MCF 10A (cell line): Measurements from ENCODE around the gene PLCG2. TPM values are rescaled to one million over a fixed set of nuclear protein-coding genes. Genes with fewer than 3 reads are reported as not detected.

Source experiments
- BruUV-seq: library from RNA; stranded (reverse); fragments of 400-500 nt; replicated peaks from 2 replicates; lab custom pipeline; 2021; lab: Mats Ljungman, UMichigan
- CTCF ChIA-PET: fragments of 300-600 bp; sonication (Branson Sonifier 250); formaldehyde crosslinking; extraction: SDS; loops from one replicate; lab custom pipeline; 2021; ENCODE audit warnings: antibody characterized with exemption, inconsistent platforms; lab: Yijun Ruan, JAX
- POLR2A ChIA-PET: fragments of 300-600, 350-650 bp; sonication (Branson Sonifier 250); formaldehyde crosslinking; extraction: SDS; loops from one replicate; lab custom pipeline; 2020; ENCODE audit warnings: antibody characterized with exemption, inconsistent platforms; lab: Yijun Ruan, JAX
- DNase-seq: peaks from one replicate; pipeline ENCODE4 v3.0.0-alpha.2; 2018; ENCODE audit not compliant: unreplicated experiment
- H3K27ac Mint-ChIP-seq: one replicate; pipeline ENCODE4 v1.8.0; 2022; ENCODE audit warnings: mild to moderate bottlenecking, low read depth, mixed read lengths; ENCODE audit not compliant: unreplicated experiment
- H3K27me3 Mint-ChIP-seq: one replicate; pipeline ENCODE4 v1.8.0; 2022; ENCODE audit warnings: mixed read lengths; ENCODE audit not compliant: insufficient read depth, unreplicated experiment
- H3K36me3 Mint-ChIP-seq: one replicate; pipeline ENCODE4 v1.8.0; 2022; ENCODE audit warnings: mild to moderate bottlenecking, moderate library complexity, mixed read lengths; ENCODE audit not compliant: insufficient read depth, unreplicated experiment
- H3K4me1 Mint-ChIP-seq: one replicate; pipeline ENCODE4 v1.8.0; 2022; ENCODE audit warnings: mixed read lengths; ENCODE audit not compliant: insufficient read depth, unreplicated experiment
- H3K4me3 Mint-ChIP-seq: one replicate; pipeline ENCODE4 v1.8.0; 2022; ENCODE audit warnings: mild to moderate bottlenecking, moderate library complexity, mixed read lengths; ENCODE audit not compliant: unreplicated experiment
- H3K9me3 Mint-ChIP-seq: one replicate; pipeline ENCODE4 v1.8.0; 2022; ENCODE audit warnings: mixed read lengths; ENCODE audit not compliant: unreplicated experiment
- CTCF ChIP-seq: fragments of 200-600 bp; IDR thresholded peaks from one replicate; pipeline ENCODE4 v1.8.0; 2022; ENCODE audit warnings: antibody characterized with exemption, mild to moderate bottlenecking; ENCODE audit not compliant: unreplicated experiment
- intact Hi-C: fragments of 100-400 bp; cut with micrococcal nuclease; formaldehyde crosslinking; loops from 2 replicates; pipeline ENCODE4 v1.14.1; 2022
- total RNA-seq: library from RNA; stranded (reverse); gene quantifications from 2 replicates; pipeline ENCODE4 v1.2.3, GENCODE V29; 2022

Gene PLCG2
- total RNA-seq, 1 experiment from 2014 or later, result 5.2 TPM

DNA sequence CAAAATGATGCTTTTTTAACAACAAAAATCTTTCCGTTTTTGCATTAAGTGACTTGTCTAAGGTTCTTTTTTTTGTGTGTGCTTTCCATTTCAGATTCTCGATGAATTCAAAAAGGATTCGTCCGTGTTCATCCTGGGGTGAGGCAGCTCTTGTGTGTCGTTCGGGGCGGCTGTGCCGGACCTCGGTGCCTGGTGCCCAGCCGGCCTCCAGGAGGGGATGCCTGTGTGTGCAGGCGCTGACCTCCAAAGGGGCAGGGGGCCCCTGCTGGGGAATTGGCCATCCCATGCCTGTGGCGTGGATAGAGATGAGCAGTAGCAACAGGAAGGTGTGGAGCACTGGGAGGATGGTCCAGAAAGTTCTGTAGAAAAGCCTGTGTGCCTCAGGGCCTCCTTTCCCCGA is 101.7 kb downstream of the PLCG2 start:
- H3K27me3 Mint-ChIP-seq, result no peaks in the 10 kb centered on the region

GRCh38 chr16:81881228-81881627 is 102.1 kb downstream of the PLCG2 start:
- Mint-ChIP-seq H3K27ac (no peak overlapping the region), H3K9me3 (no peaks in the 10 kb centered on the region), H3K4me3 (no peak overlapping the region), H3K4me1 (peaks cover 4% of the 10 kb centered on the region), H3K36me3 (peaks cover 4% of the 10 kb centered on the region), H3K27me3 (no peaks in the 10 kb centered on the region)
- ChIA-PET POLR2A (no interaction called here), CTCF (interaction anchor here (0.6 to 1.7 kb wide), 2 partner anchors 8 to 1576 kb away, joined by 4 to 10 read pairs; no protein-coding TSS in a partner anchor)
- DNase-seq, result no peak
- BruUV-seq, result no TSS peak
- intact Hi-C loops, result no loop called here
- no peak for TF ChIP-seq CTCF

More for the DNA sequence above, 101.7 kb downstream of the PLCG2 start:
- H3K4me1 Mint-ChIP-seq, result peaks cover 3% of the 10 kb centered on the region
- intact Hi-C loops, result no loop called here
- no peak for TF ChIP-seq CTCF
- no peak for DNase-seq
- no peak overlapping the region for H3K4me3 Mint-ChIP-seq
- H3K9me3 Mint-ChIP-seq, result no peaks in the 10 kb centered on the region
- no peak overlapping the region for H3K27ac Mint-ChIP-seq
- ChIA-PET POLR2A (interaction anchor here (0.7 kb wide), 1 partner anchor 33 kb away, joined by 3 read pairs; no protein-coding TSS in a partner anchor), CTCF (no interaction called here)
- no TSS peak for BruUV-seq
- peaks cover 4% of the 10 kb centered on the region for H3K36me3 Mint-ChIP-seq

GRCh38 chr16:81882559-81882958 is 103.5 kb downstream of the PLCG2 start:
- CTCF ChIA-PET, result interaction anchor here (1.2 to 1.7 kb wide), 3 partner anchors 8 to 19 kb away, joined by 3 to 10 read pairs (median 5); no protein-coding TSS in a partner anchor
- DNase-seq, result no peak
- peaks cover 4% of the 10 kb centered on the region for H3K36me3 Mint-ChIP-seq

DNA sequence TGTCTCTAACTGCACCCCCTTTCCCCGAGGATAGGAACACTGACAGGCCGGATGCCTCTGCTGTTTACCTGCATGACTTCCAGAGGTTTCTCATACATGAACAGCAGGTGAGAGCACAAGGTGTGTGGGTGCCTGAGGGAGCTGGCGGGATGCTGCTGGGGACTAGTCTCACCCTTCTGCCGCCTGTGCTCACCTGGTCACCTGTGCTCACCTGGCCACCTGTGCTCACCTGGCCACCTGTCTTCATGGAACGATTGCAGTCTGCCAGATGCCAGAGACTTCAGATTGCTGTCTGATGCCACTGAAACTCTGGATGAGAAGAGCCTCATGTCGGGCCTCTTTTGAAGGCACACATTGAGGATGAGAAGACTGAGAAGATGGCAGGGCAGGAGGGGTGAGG is 104.1 kb downstream of the PLCG2 start:
- POLR2A ChIA-PET, result no interaction called here
- no TSS peak for BruUV-seq
- CTCF ChIA-PET, result interaction anchor here (1.2 to 1.6 kb wide), 2 partner anchors 9 to 18 kb away, joined by 3 to 5 read pairs; no protein-coding TSS in a partner anchor
- intact Hi-C loops, result no loop called here
- Mint-ChIP-seq H3K4me1 (peaks cover 4% of the 10 kb centered on the region), H3K4me3 (no peak overlapping the region), H3K27me3 (no peaks in the 10 kb centered on the region), H3K9me3 (no peaks in the 10 kb centered on the region), H3K27ac (no peak overlapping the region), H3K36me3 (peaks cover 4% of the 10 kb centered on the region)
- TF ChIP-seq CTCF, result no peak
- no peak for DNase-seq

More at GRCh38 chr16:81882559-81882958, 103.5 kb downstream of the PLCG2 start:
- Mint-ChIP-seq H3K4me1 (peaks cover 4% of the 10 kb centered on the region), H3K9me3 (no peaks in the 10 kb centered on the region), H3K4me3 (no peak overlapping the region), H3K27me3 (no peaks in the 10 kb centered on the region), H3K27ac (no peak overlapping the region)
- POLR2A ChIA-PET, result no interaction called here
- intact Hi-C loops, result no loop called here
- TF ChIP-seq CTCF, result no peak
- BruUV-seq, result no TSS peak
